NCI-H2107 (cell line): Measurements from ENCODE around the gene FAM234B.

ENCODE experiments used
- DNase-seq: peaks from one replicate; lab custom pipeline; 2025; lab: John Stamatoyannopoulos, UW

The FAM234B gene

GRCh38 chr12:13044002-13044905 lies at the start of gene FAM234B:
FAM234B (plus strand) TSS chr12:13044381; CDS start chr12:13044404, 23 bp downstream.
- peak; percentile 48 for DNase-seq

DNA sequence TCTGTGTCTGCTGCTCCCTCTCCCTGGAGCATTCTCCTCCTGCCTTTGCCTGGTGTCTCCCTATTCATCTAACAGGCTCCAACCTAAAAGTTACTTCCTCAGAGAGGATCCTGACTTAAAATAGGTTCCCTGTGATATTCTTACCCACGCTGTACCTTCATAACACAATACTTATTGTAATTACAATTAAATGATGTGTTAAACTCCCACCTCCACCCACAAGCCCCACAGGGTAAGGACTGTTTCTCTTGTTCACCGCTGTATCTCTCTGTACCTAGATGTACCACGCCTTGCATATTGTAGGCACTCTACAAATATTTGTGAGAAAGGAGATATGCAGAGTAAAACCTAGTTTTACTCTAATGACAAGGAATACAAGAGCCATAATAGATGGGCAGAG lies 49.1 kb upstream of the FAM234B start:
- DNase-seq = no peak

GRCh38 chr12:12996209-12996608 lies 48.0 kb upstream of the FAM234B start:
- no peak for DNase-seq

DNA sequence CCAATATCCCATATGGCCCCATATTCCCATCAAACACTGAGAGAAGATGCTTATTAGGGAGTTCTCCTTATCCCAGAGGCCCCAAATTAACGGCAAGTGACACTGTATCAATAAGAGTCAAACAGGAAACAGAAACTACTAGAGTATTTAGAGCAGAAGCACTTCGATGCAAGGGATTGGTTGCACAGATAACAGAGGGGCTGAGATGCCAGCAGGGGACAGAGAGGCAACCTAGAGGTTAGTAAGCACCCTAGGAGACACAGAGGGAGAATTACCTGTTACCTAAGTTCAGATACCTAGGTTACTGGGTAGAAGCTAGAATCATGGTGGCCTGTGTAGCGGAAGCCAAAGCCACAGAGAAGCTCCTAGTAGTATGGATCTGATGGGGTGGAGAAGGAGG lies 47.0 kb upstream of the FAM234B start:
- no peak for DNase-seq

GRCh38 chr12:12997734-12998133 lies 46.4 kb upstream of the FAM234B start:
- no peak for DNase-seq

DNA sequence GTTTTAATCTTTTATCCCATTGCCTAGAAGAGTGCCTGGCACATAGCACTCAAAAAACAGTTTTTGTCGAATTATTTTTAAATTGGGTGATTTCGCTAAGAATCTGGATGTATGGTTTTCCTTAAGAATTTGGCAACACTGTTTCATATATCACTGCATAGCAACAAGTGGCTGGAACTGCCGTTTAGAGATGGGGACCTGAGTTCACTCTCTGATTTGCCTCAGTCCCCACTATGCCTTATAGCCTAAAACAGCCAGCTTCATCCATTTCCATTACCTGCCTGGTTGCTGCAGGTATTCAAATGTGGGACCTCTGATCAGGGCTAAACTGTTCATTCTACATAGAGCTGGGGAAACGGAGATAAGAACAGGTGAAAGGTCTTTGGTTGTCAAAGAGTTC lies 45.9 kb upstream of the FAM234B start:
- DNase-seq = no peak

GRCh38 chr12:12999271-12999958 lies 44.8 kb upstream of the FAM234B start:
- DNase-seq = no peak

GRCh38 chr12:12999959-13000615 lies 44.1 kb upstream of the FAM234B start, which contains the start of gene HEBP1:
HEBP1 (minus strand) TSS chr12:13000265; CDS start chr12:13000114, 151 bp downstream.
- DNase-seq = peak; percentile 75

- no peak for DNase-seq
Measured at GRCh38 chr12:13000616-13000924, 43.6 kb upstream of the FAM234B start.

DNA sequence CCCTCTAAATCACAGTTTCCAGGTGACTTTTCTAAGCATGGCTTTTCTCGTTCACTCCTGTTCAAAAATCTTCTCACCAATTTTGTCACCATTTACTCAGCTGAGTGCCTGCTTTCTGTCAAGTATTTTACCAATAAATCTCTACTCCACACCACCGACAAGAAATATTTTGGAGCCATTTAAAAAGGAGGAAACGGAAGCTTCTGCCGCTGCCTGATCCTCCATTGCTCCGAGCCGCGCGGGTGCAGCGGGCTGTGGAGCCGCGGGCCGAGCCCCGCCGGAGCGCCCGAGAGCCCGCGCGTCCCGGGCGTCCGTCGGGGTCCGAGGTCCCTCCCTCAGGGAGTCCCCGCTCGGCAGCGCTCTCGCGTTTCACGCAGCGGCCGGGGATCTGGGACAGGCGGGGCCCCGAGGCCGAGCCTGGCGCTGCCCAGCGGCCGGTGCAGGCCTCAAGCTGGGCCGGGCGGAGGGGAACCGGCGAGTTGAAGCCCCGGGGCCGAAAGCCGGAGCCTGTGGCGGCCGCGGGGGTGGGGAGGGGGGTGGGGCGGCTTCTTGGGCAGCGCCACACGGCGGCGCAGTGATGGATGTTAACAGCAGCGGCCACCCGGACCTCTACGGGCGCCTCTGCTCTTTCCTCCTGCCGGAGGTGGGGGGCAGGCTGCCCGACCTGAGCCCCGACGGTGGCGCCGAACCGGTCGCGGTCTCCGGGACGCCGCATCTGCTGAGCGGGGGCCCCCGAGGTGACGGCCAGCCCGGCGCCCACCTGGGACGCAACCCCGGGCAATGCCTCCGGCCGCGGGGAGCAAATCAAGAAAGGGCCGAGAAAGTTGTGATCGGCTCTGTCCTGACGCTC lies 43.0 kb upstream of the FAM234B start:
- no peak for DNase-seq

GRCh38 chr12:13001775-13002040 lies 42.5 kb upstream of the FAM234B start:
- no peak for DNase-seq

DNA sequence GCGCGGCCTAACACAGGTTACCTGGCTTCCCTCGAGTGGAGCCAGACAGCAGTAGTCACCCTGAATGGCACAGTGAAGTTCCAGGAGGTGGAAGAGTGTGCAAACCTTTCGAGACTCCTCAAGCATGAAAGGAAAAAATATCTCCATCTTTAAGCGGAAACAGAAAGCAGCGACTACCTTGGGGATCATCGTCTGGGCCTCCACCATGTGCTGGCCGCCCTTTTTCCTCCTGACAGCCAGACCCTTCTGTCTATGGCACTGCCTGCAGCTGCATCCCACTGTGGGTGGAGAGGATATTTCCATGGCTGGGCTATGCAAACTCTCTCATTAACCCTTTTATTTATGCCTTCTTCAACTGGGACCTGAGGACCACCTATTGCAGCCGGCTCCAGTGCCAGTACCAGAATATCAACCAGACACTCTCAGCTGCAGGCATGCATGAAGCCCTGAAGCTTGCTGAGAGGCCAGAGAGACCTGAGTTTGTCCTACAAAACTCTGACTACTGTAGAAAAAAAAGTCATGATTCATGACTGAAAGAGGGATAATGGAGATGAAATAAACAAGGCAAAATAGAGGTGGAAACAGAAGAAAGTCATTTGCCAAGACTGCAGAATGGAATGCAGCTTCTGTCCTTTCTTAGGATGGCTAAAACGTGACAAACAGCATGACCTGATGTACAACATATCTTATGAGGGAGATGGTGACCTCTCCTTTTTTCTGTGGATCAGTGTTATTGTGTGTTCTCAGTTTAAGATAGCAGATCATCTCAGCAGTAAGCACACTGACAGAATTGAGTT lies 41.7 kb upstream of the FAM234B start:
- DNase-seq = no peak

GRCh38 chr12:13004361-13004760 lies 39.8 kb upstream of the FAM234B start:
- DNase-seq = no peak

GRCh38 chr12:13004986-13005385 lies 39.2 kb upstream of the FAM234B start:
- DNase-seq = no peak

- DNase-seq = no peak
Measured at GRCh38 chr12:13005649-13006048, 38.5 kb upstream of the FAM234B start.

DNA sequence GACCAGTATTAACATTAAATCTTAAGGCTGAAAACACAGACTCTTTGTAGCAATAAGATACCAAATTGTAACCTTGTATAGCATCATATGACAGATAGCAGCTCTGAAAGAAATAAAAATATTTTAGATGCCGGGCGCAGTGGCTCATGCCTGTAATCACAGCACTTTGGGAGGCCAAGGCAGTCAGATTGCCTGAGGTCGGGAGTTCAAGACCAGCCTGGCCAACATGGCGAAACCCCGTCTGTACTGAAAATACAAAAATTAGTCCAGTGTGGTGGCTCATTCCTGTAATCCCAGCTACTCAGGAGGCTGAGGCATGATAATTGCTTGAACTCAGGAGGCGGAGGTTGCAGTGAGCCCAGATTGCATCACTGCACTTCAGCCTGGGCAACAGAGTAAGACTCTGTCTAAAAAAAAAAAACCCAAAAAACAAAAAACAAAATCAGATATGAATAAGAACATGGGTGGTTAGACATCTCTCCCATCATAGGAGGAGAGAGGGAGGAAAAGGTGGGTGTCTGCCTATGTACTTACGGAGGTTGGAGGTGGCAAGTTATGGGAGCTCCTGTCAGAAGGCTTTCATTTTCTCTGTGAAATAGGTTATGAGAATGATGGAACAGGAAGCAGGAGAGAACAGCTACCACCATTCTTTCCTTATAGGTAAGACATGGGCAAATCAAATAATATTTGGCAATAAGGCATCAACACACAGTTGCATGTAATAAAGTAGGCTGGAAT lies 36.5 kb upstream of the FAM234B start:
- no peak for DNase-seq

DNA sequence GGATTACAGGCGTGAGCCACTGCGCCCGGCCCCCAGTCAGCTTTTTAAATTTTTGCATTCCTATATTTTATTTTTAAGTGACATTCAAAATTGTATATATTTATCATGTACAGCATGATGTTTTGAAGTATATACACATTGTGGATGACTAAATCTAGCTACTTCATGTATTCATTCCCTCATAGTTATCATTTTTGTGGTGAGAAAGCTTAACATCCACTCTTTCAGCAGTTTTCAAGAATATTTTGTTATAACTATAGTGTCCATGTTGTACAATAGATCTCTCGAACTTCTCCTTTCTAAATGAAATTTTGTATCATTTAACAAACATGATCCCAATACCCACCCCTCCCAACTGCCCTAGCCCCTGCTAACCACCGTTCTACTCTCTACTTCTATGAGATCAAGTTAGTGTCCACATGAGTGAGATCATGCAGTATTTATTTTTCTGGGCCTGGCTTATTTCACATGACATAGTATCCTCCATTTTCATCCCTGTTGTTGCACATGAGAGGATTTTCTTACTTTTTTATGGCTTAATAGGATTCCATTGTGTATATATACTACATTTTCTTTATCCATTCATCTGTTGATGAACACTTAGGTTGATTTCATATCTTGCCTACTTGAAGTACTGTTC lies 35.3 kb upstream of the FAM234B start:
- DNase-seq = no peak

DNA sequence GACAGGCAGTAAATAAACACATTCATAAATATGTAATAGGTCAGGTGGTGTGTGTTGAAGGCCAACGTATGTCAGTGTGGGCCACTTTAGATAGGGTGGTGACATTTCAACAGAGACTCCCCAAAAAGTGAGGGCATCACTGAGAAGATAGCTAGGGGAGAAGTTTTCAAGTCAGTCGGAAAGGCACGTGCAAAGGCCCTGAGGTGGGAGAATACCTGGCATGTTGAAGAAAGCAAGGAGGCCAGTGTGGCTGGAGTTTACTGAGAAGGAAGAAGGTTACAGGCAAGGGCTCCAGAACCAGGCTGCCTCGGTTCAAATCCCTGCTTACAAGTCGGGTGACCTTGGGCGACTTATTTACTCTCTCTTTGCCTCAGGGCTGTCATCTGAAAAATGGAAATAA lies 33.1 kb upstream of the FAM234B start:
- no peak for DNase-seq

DNA sequence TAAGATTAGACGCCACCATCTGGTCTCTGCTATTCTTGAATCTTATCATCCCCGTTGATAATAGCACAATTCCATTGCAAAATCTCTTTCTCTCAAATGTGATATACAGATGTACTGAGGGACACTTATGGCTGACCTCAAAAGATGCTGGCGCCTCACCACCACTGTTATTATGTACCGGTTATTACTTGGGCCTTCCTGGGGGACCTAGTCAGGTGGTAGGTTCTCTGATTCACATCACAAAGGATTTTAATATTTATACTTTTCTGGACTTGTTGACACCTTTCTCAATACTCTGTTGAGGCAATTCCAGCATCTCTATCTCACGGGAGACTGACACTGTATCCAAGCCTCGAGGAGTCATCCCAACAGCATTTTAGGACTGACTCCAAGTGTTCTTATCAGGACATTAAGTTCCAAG lies 21.3 kb upstream of the FAM234B start:
- DNase-seq = no peak
